LNCAP (cell line): ENCODE data around the gene CT47C1.

Experiments used
- TF ChIP-seq, protein P1 (sequence below): fragments of 450-650 bp; IDR thresholded peaks from 2 replicates; pipeline ENCODE4 v1.5.1; 2017; ENCODE audit warnings: mild to moderate bottlenecking

CT47C1 gene

DNA sequence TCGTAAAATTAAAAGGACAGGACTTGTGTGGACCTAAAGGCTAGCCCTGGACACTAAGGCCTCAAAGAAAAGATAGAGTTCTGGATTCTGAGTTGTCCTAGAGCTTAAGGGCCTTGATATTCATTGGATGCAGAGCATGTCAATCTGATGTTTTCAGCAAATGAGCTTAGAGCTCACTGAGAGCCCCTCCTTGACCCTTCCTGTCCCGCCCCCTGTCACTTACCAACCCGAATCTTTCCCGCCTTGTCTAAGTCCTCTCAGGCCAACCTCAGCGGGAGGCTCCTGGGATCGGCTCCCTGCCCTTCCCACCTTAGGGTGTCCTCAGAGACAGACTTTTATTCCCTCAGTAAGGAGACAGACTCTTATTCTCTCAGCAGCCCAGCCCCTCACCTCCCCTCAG, at the start of gene CT47C1:
CT47C1 (plus strand) TSS at position 250 of the 400 bp plus-strand sequence. CDS start 233 bp downstream, outside the sequence.
- TF ChIP-seq, protein P1, sequence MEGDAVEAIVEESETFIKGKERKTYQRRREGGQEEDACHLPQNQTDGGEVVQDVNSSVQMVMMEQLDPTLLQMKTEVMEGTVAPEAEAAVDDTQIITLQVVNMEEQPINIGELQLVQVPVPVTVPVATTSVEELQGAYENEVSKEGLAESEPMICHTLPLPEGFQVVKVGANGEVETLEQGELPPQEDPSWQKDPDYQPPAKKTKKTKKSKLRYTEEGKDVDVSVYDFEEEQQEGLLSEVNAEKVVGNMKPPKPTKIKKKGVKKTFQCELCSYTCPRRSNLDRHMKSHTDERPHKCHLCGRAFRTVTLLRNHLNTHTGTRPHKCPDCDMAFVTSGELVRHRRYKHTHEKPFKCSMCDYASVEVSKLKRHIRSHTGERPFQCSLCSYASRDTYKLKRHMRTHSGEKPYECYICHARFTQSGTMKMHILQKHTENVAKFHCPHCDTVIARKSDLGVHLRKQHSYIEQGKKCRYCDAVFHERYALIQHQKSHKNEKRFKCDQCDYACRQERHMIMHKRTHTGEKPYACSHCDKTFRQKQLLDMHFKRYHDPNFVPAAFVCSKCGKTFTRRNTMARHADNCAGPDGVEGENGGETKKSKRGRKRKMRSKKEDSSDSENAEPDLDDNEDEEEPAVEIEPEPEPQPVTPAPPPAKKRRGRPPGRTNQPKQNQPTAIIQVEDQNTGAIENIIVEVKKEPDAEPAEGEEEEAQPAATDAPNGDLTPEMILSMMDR = no peak

DNA sequence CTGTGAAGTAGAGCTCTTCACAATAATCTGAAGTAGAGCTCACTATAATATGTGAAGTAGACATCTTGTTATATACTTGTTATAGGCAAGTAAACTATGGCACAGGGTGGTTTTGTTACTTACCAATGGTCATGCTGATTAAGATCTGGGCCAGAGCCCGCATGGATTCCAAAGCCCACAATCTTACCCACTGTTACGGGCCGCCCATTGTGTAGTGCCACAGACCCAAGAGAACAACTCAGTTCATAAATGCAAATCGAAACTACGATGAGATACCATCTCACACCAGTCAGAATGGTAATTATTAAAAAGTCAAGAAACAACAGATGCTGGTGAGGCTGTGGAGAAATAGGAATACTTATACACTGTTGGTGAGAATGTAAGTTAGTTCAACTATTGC, 46.9 kb upstream of the CT47C1 start:
- TF ChIP-seq, protein P1 = no peak

DNA sequence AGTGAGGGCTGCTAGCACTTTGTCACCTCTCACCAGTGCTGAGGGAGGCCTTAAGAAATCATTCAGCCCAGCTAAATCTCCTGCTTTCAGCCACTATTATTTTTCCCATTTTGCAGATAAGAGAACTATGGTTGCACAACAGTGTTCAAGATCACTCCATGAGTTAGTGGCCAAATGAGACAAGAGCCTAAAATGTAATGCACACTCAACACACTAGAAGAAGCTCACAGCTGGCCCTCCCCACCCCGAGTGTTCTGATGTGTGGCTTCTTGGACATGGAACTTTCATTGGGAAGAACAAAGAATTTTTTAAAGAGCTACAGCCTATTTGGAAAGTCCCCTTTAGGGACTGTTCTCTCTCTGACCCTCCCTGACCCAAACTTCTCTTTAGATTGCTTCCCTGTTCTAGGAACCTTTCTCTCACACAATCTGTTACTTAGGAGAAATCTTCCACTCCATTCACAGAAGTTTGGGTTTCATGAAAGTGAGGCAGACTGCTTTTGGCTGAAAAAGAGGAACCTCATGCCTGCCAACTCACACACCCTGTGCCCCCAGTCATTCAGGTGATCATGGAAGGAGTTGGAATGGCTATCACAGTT, 44.0 kb upstream of the CT47C1 start:
- TF ChIP-seq, protein P1 = no peak

DNA sequence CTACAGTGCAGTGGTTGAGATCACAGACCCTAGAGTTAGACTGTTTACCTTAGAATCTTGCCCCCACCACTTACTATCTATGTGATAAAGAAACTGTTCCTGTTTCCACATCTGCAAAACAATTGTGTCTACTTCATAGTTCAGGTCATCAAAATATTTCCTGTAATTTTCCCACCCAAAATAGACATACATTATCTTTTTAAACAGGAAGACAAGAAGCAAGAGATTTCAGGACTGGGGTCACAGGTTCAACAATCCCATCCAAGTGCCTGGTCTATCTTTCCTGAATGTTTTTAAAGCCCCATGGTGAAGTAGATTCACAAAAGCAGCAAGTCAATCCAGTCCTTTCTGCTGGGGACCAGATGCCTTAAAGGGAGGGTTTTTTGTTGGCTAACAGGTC, 41.8 kb upstream of the CT47C1 start:
- TF ChIP-seq, protein P1 = no peak

DNA sequence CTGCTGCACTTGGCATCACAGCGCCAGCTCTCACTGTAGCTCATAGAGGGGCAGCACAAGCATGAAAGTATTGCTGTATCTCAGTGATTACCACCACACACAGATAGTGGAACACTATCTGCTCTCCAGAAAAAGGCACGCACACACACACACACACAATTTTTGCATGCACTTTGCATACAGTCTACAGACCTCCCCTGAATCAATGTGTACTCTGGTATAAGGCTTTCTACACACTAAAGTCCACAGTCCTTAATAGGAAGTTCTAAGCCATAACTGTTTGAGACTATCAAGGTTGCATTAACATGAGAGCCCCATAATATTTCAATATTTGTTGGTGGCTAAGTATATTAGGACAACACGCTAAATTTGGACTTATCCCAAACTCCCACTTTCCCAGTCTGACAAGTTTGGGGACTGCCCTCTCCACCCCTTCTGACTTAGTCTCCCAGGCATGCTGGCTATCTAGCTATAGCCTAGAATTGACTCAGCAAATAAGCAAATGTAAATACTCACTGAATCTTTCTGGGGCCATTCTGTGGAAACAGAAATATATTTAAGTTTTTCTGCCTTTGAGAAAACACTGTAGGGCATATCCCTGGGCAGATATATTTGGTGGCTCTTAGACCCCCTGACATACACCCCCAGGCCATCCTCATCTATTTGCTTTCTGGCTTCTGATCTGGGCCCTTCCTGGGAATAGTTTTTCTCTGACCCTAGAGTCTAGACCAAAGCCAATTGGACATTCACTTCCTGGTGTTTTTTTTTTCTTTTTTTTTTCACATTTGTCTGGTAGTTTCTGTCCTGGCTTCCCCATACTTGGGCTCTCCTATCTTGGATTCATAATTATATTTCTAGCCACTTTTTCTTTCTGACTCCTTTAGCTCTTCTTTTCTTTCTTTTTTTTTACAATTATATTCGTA, 36.4 kb upstream of the CT47C1 start:
- TF ChIP-seq, protein P1 = no peak

DNA sequence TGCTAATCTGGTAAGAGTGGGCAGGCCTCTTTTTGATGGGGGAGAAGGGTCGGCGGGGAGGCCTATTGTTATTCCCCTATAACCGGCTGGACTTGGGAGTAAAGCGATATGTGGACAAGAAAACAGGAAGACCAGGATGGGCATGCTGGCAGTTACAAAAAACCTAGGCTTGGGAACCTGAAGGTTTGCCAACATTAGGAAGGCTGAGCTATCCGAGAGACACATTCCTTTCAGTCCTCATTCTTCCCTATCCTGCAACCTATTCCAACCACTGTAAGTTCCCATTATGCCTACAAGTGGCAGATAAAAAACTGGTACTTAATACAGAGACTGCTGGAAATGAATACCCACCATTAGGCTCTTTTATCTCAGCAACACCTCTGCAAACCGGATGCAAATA, 32.4 kb upstream of the CT47C1 start:
- TF ChIP-seq, protein P1 = no peak

DNA sequence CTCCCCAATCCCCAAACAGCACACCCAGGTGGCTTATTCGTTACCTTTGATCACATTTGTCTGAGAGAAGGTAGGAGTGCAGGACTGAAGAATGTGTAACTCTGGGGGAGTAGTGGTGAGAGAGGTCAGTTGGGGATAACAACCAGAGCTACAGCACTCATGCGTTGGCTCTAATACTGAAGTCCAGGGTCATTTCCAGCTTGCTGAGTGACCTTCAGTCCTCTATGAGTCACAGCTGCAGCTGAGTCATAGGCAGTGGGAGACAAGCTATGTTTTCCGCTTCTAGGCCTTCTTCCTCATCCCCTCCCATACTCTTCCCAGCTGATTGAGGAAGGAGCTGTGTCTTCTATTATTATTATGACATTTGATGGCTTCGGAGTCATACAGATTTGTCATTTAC, 31.6 kb upstream of the CT47C1 start:
- TF ChIP-seq, protein P1 = no peak
